Activated CD4-positive, CD25-positive, alpha-beta regulatory T cell treated with anti-CD3 and anti-CD28 coated beads, Interleukin-2, amount 50 U/mL, for 16 hours (primary cell): Measurements from ENCODE around the gene DCAF4.
"Not testable (repeated sequence)": the region's sequence is repeated elsewhere in the genome, so short reads cannot be mapped to it uniquely, and the experiment has no call there.

Source experiments
- DNase-seq: peaks from one replicate; pipeline ENCODE4 v3.0.0-alpha.2; 2020; ENCODE audit warnings: low read depth, low spot score

The DCAF4 gene

GRCh38 chr14:72970058-72970630, 43.9 kb downstream of the DCAF4 start:
- DNase-seq = no peak

GRCh38 chr14:72970824-72971434, 44.7 kb downstream of the DCAF4 start:
- no peak for DNase-seq

GRCh38 chr14:72974661-72975060, 48.4 kb downstream of the DCAF4 start:
- DNase-seq = no peak

- DNase-seq = no peak
Measured at GRCh38 chr14:72975770-72976169, 49.5 kb downstream of the DCAF4 start.

- no peak for DNase-seq
Measured at GRCh38 chr14:72978856-72979255, 52.6 kb downstream of the DCAF4 start.

- DNase-seq = no peak
Measured at GRCh38 chr14:72980863-72981262, 54.6 kb downstream of the DCAF4 start.

GRCh38 chr14:72982146-72982708, 56.0 kb downstream of the DCAF4 start:
- no peak for DNase-seq

- DNase-seq = no peak
Measured at GRCh38 chr14:72986214-72986613, 60.0 kb downstream of the DCAF4 start.

GRCh38 chr14:72986857-72987256, 60.6 kb downstream of the DCAF4 start:
- DNase-seq = no peak

- no peak for DNase-seq
Measured at GRCh38 chr14:72990171-72990570, 63.9 kb downstream of the DCAF4 start.

- no peak for DNase-seq
Measured at GRCh38 chr14:72996916-72997315, 70.7 kb downstream of the DCAF4 start.

GRCh38 chr14:72998252-72998903, 72.1 kb downstream of the DCAF4 start:
- DNase-seq = no peak

- DNase-seq = no peak
Measured at GRCh38 chr14:72999316-72999715, 73.1 kb downstream of the DCAF4 start.

- no peak for DNase-seq
Measured at GRCh38 chr14:73000073-73000472, 73.8 kb downstream of the DCAF4 start.

GRCh38 chr14:73003681-73004080, 77.4 kb downstream of the DCAF4 start:
- DNase-seq = no peak

GRCh38 chr14:73004641-73005040, 78.4 kb downstream of the DCAF4 start:
- not testable (repeated sequence) for DNase-seq

- no peak for DNase-seq
Measured at GRCh38 chr14:73007835-73008234, 81.6 kb downstream of the DCAF4 start.

- no peak for DNase-seq
Measured at GRCh38 chr14:73008501-73008900, 82.2 kb downstream of the DCAF4 start.
